ENCODE results near the gene B3GAT1. TPM values are rescaled to one million over a fixed set of nuclear protein-coding genes. Genes with fewer than 3 reads are reported as not detected.

Gene B3GAT1
- total RNA-seq, 1 experiment from 2014 or later: 34.3 TPM

GRCh38 chr11:134382257-134382656 is 29.8 kb downstream of the B3GAT1 start:
- Histone ChIP-seq H4K91ac (ENCODE audit: insufficient read length, low read depth, low read length) (no peak overlapping the region), H2AFZ (ENCODE audit: low read length) (no peak overlapping the region), H3K9ac (ENCODE audit: extremely low read depth, insufficient read length, low read length) (no peak overlapping the region), H2AK5ac (ENCODE audit: insufficient read length, low read length) (no peak overlapping the region), H2BK20ac (ENCODE audit: low read depth, low read length, poor library complexity, severe bottlenecking) (no peak overlapping the region), H3K79me1 (ENCODE audit: insufficient read depth, low read depth, low read length, poor library complexity, severe bottlenecking) (no peaks in the 10 kb centered on the region), H3K23me2 (ENCODE audit: insufficient read length, low read depth, low read length, poor library complexity, severe bottlenecking) (no peaks in the 10 kb centered on the region), H3T11ph (ENCODE audit: low read length) (no peak overlapping the region), H4K5ac (ENCODE audit: insufficient read length, low read depth, low read length) (no peak overlapping the region), H2BK15ac (ENCODE audit: low read depth, low read length) (no peak overlapping the region), H2BK120ac (ENCODE audit: low read depth, low read length, poor library complexity, severe bottlenecking) (no peak overlapping the region), H2BK12ac (ENCODE audit: insufficient read length, low read depth, low read length) (no peak overlapping the region), H3K18ac (ENCODE audit: insufficient read length, low read depth, low read length) (no peak overlapping the region), H3K4ac (ENCODE audit: low read depth, low read length) (no peak overlapping the region), H4K8ac (replicated peaks; ENCODE audit: insufficient read length, low read depth, low read length) (peak overlapping the region; percentile 45), H3K9me3 (ENCODE audit: control insufficient read depth, low read depth, low read length) (no peaks in the 10 kb centered on the region), H2BK5ac (ENCODE audit: insufficient read length, low read length) (no peak overlapping the region), H3K4me1 (ENCODE audit: insufficient read depth, low read length) (no peaks in the 10 kb centered on the region), H3K4me2 (ENCODE audit: insufficient read depth, insufficient read length, low read length) (no peak overlapping the region), H3K14ac (ENCODE audit: insufficient read depth, low read length) (no peak overlapping the region), H3K56ac (ENCODE audit: insufficient read length, low read depth, low read length) (no peak overlapping the region), H3K27me3 (ENCODE audit: insufficient read depth, low read length) (no peaks in the 10 kb centered on the region), H3K79me2 (ENCODE audit: insufficient read depth, low read length) (no peaks in the 10 kb centered on the region), H3K23ac (ENCODE audit: insufficient read length, low read depth, low read length) (no peak overlapping the region), H4K20me1 (ENCODE audit: control insufficient read depth, insufficient read depth, insufficient read length) (no peaks in the 10 kb centered on the region), H3K27ac (ENCODE audit: insufficient read length, low read depth, low read length) (no peak overlapping the region)
- H3K4me1 Mint-ChIP-seq: peaks cover 11 to 13% of the 10 kb centered on the region in 2 experiments
- TF ChIP-seq CTCF (conservative IDR thresholded peaks at IDR 0.05): no peak
- no peak for DNase-seq
- H3K4me3 Mint-ChIP-seq: no peak overlapping the region
- no CpG with 5 or more reads among the region's 8 CpGs for WGBS (ENCODE audit: extremely low coverage, insufficient read length, low lambda C conversion rate)
- no peaks in the 10 kb centered on the region for H3K9me3 Mint-ChIP-seq
- H3K27ac Mint-ChIP-seq: no peak overlapping the region; a peak in 1 of 7 replicates
- no peaks in the 10 kb centered on the region; the same call in 1 of the 2 replicates for H3K27me3 Mint-ChIP-seq (ENCODE audit: low read depth)
- H3K36me3 Mint-ChIP-seq (ENCODE audit: insufficient read depth in 1 of 3, low read depth in 3 of 3): peaks cover 8 to 34% (median 29%) of the 10 kb centered on the region in 3 experiments; a peak in 6 of 7 replicates
